MM.1S (cell line): ENCODE measurements around the gene GLCCI1.

Experiments
- CTCF ChIP-seq: fragments of 300-600 bp; sonication (generic); IDR thresholded peaks from 2 replicates; pipeline ENCODE4 v1.5.1; 2016; ENCODE audit warnings: antibody characterized with exemption, low read length, mixed read lengths
- EZH2 ChIP-seq: fragments of 300-600 bp; sonication (generic); optimal IDR thresholded peaks from 2 replicates; pipeline ENCODE3; 2017; ENCODE audit warnings: low read depth, mild to moderate bottlenecking, antibody characterized with exemption, low read length, mixed read lengths

GRCh38 chr7:8058852-8059251 lies 90.3 kb downstream of the GLCCI1 start:
- TF ChIP-seq CTCF (no peak), EZH2 (no peak)
